ENCODE results near the gene SSBP3.
"Not testable (repeated sequence)": the region's sequence is repeated elsewhere in the genome, so short reads cannot be mapped to it uniquely, and the experiment has no call there.

The SSBP3 gene

GRCh38 chr1:54391450-54392209 is 14.6 kb downstream of the SSBP3 start:
- no peak for DNase-seq

- no peak for DNase-seq
Measured at GRCh38 chr1:54390655-54391054, 15.5 kb downstream of the SSBP3 start.

- not testable (repeated sequence) for DNase-seq
Measured at GRCh38 chr1:54389608-54390007, 16.6 kb downstream of the SSBP3 start.

- no peak for DNase-seq
Measured at GRCh38 chr1:54387419-54387818, 18.8 kb downstream of the SSBP3 start.

- DNase-seq: no peak
Measured at GRCh38 chr1:54385727-54386022, 20.5 kb downstream of the SSBP3 start.

GRCh38 chr1:54384918-54385726 is 21.1 kb downstream of the SSBP3 start:
- DNase-seq: no peak

GRCh38 chr1:54384471-54384870 is 21.7 kb downstream of the SSBP3 start:
- no peak for DNase-seq

- no peak for DNase-seq
Measured at GRCh38 chr1:54381524-54381923, 24.7 kb downstream of the SSBP3 start.

- DNase-seq: no peak
Measured at GRCh38 chr1:54380290-54380882, 25.8 kb downstream of the SSBP3 start.

- DNase-seq: no peak
Measured at GRCh38 chr1:54379555-54380289, 26.5 kb downstream of the SSBP3 start.

GRCh38 chr1:54378874-54379554 is 27.2 kb downstream of the SSBP3 start:
- DNase-seq: no peak

- no peak for DNase-seq
Measured at GRCh38 chr1:54378157-54378873, 27.9 kb downstream of the SSBP3 start.

GRCh38 chr1:54377040-54377691 is 29.0 kb downstream of the SSBP3 start:
- no peak for DNase-seq

GRCh38 chr1:54376430-54377039 is 29.7 kb downstream of the SSBP3 start:
- no peak for DNase-seq

GRCh38 chr1:54375712-54376429 is 30.3 kb downstream of the SSBP3 start:
- DNase-seq: no peak

- DNase-seq: no peak
Measured at GRCh38 chr1:54375298-54375697, 30.9 kb downstream of the SSBP3 start.

GRCh38 chr1:54374766-54375165 is 31.4 kb downstream of the SSBP3 start:
- no peak for DNase-seq

- no peak for DNase-seq
Measured at GRCh38 chr1:54372978-54373377, 33.2 kb downstream of the SSBP3 start.

- DNase-seq: no peak
Measured at GRCh38 chr1:54371942-54372275, 34.3 kb downstream of the SSBP3 start.
